B cell (primary cell): ENCODE data around the gene ANKRD28. TPM values are rescaled to one million over a fixed set of nuclear protein-coding genes. Genes with fewer than 3 reads are reported as not detected.
A peak's percentile ranks its signal among the peaks of the same experiment; 100 is the strongest.

Source experiments
- ATAC-seq: fragments of 200-7000 bp; cut with Tn5 transposase; one replicate; pipeline ENCODE4 v1.10.0; 2021; ENCODE audit warnings: low read depth, mild to moderate bottlenecking, moderate number of reproducible peaks, moderate library complexity
- CTCF ChIA-PET: fragments of 350-600 bp; sonication (Branson Sonifier 250); formaldehyde crosslinking; loops from one replicate; lab custom pipeline; 2021; ENCODE audit warnings: antibody characterized with exemption, inconsistent platforms; lab: Charles Lee
- POLR2A ChIA-PET: fragments of 350-600 bp; sonication (Branson Sonifier 250); formaldehyde crosslinking; loops from one replicate; lab custom pipeline; 2021; ENCODE audit warnings: antibody characterized with exemption; lab: Charles Lee
- DNase-seq: peaks from one replicate; pipeline ENCODE4 v3.0.0; 2013
- H2AFZ ChIP-seq: 2 replicates; pipeline ENCODE4 v1.6.1; 2012; ENCODE audit warnings: mild to moderate bottlenecking, low read depth, low read length; ENCODE audit not compliant: insufficient read depth, poor library complexity, severe bottlenecking
- H3K27ac ChIP-seq, 2 donors: 1 replicate in 1 of 2; 2 replicates in 1 of 2; pipeline ENCODE4 v1.5.1; 2012 to 2013; ENCODE audit warnings: low read length in 2 of 2, mild to moderate bottlenecking in 2 of 2, moderate library complexity in 1 of 2
- H3K27me3 ChIP-seq, 4 experiments: fragments of 200-600 bp in 1 of 4; sonication (generic) in 1 of 4; replicated peaks in 1 of 4; 1 replicate in 2 of 4; 2 replicates in 2 of 4; pipeline versions ENCODE4 v1.6.1 to v1.7.0; 2013 to 2016; ENCODE audit warnings: low read length in 3 of 4, mild to moderate bottlenecking in 2 of 4, mixed read lengths in 1 of 4, moderate library complexity in 1 of 4; ENCODE audit not compliant: insufficient read depth in 4 of 4, control insufficient read depth in 3 of 4; ENCODE audit errors: control extremely low read depth in 1 of 4
- H3K36me3 ChIP-seq, 2 experiments: replicated peaks in 1 of 2; 1 replicate in 1 of 2; 2 replicates in 1 of 2; pipeline versions ENCODE4 v1.6.1 to v1.7.1; 2013; ENCODE audit warnings: low read length in 1 of 2; ENCODE audit not compliant: insufficient read depth in 2 of 2, control insufficient read depth in 1 of 2; ENCODE audit errors: control extremely low read depth in 1 of 2, extremely low read depth in 1 of 2
- H3K4me1 ChIP-seq, 2 donors: fragments of 200-600 bp in 1 of 2; sonication (generic) in 1 of 2; 1 replicate in 1 of 2; 2 replicates in 1 of 2; pipeline versions ENCODE4 v1.5.1 to v1.6.1; 2013 to 2017; ENCODE audit warnings: low read length in 2 of 2; ENCODE audit not compliant: control insufficient read depth in 2 of 2, insufficient read depth in 2 of 2
- H3K4me2 ChIP-seq: replicated peaks from 2 replicates; pipeline ENCODE3; 2012; ENCODE audit warnings: mild to moderate bottlenecking, low read depth, low read length; ENCODE audit not compliant: poor library complexity, severe bottlenecking
- H3K4me3 ChIP-seq, 5 experiments: fragments of 200-600 bp in 1 of 5; sonication (generic) in 1 of 5; 1 replicate in 3 of 5; 2 replicates in 2 of 5; pipeline versions ENCODE4 v1.5.1 to v1.7.0; 2011 to 2016; ENCODE audit warnings: low read length in 4 of 5, mild to moderate bottlenecking in 4 of 5, low read depth in 2 of 5, control low read depth in 1 of 5, moderate library complexity in 1 of 5; ENCODE audit not compliant: insufficient read depth in 1 of 5; ENCODE audit errors: control extremely low read depth in 1 of 5, extremely low read depth in 1 of 5
- H3K79me2 ChIP-seq: fragments of 200-600 bp; sonication (generic); one replicate; pipeline ENCODE4 v1.6.0; 2016; ENCODE audit warnings: low read length; ENCODE audit not compliant: control insufficient read depth, insufficient read depth
- H3K9ac ChIP-seq: fragments of 200-600 bp; sonication (generic); 2 replicates; pipeline ENCODE4 v1.6.1; 2017; ENCODE audit warnings: mild to moderate bottlenecking, low read length, moderate library complexity
- H3K9me3 ChIP-seq, 3 donors: one replicate each; pipeline versions ENCODE4 v1.6.1 to v1.7.1; 2013; ENCODE audit warnings: low read length in 2 of 3; ENCODE audit not compliant: control insufficient read depth in 2 of 3, insufficient read depth in 1 of 3; ENCODE audit errors: control extremely low read depth in 1 of 3
- H4K20me1 ChIP-seq: 2 replicates; pipeline ENCODE4 v1.6.0; 2012; ENCODE audit warnings: mild to moderate bottlenecking, low read length; ENCODE audit not compliant: insufficient read depth, control insufficient read depth, poor library complexity, severe bottlenecking
- H3K27ac Mint-ChIP-seq: one replicate; pipeline ENCODE4 v1.8.0; 2021; ENCODE audit warnings: mixed read lengths
- H3K27me3 Mint-ChIP-seq: one replicate; pipeline ENCODE4 v1.8.0; 2021; ENCODE audit warnings: mixed read lengths
- H3K4me1 Mint-ChIP-seq: one replicate; pipeline ENCODE4 v1.8.0; 2021; ENCODE audit warnings: mixed read lengths
- H3K4me3 Mint-ChIP-seq: one replicate; pipeline ENCODE4 v1.8.0; 2021; ENCODE audit warnings: mixed read lengths
- H3K9me3 Mint-ChIP-seq: one replicate; pipeline ENCODE4 v1.8.0; 2022; ENCODE audit warnings: mixed read lengths; ENCODE audit not compliant: insufficient read depth
- CTCF ChIP-seq: fragments of 200-600 bp; IDR thresholded peaks from one replicate; pipeline ENCODE4 v1.8.0; 2022; ENCODE audit warnings: antibody characterized with exemption, mild to moderate bottlenecking
- EZH2 ChIP-seq: IDR thresholded peaks from 2 replicates; pipeline ENCODE4 v1.6.1; 2012; ENCODE audit warnings: borderline replicate concordance, low read depth, mild to moderate bottlenecking, moderate library complexity, low read length; ENCODE audit not compliant: insufficient read depth, poor library complexity, severe bottlenecking
- WGBS: methylation state at CpG from one replicate; pipeline ENCODE4 v1.1.5; 2013; ENCODE audit warnings: missing lambda C conversion rate; ENCODE audit not compliant: insufficient coverage; 5-methylcytosine and 5-hydroxymethylcytosine counted together
- intact Hi-C: fragments of 100-400 bp; cut with micrococcal nuclease; formaldehyde crosslinking; loops from one replicate; pipeline ENCODE4 v1.10.0; 2022
- polyA plus RNA-seq: library from polyadenylated mRNA; depleted of rRNA; stranded (reverse); fragments of >200 nt; gene quantifications from 2 replicates; pipeline ENCODE4 v1.2.3, GENCODE V29; 2012
- total RNA-seq, 2 donors: library from RNA; stranded (reverse); fragments of 120-200 nt in 1 of 2; gene quantifications; 1 replicate in 1 of 2; 2 replicates in 1 of 2; pipeline versions ENCODE4 v1.2.3 to v1.2.4, GENCODE V29; 2013 to 2022

ANKRD28 gene
- total and polyA plus RNA-seq, 2 donors (not counting 1 experiment from before 2014, with no cell fraction given): 20.7 to 37.4 TPM

GRCh38 chr3:15812183-15812582, 14.4 kb upstream of the ANKRD28 start:
- Histone ChIP-seq H3K36me3 (no peaks in the 10 kb centered on the region), H3K4me2 (no peak overlapping the region), H2AFZ (no peak overlapping the region), H4K20me1 (no peaks in the 10 kb centered on the region), H3K4me3 (no peak overlapping the region), H3K27ac (no peak overlapping the region), H3K27me3 (no peaks in the 10 kb centered on the region), H3K9ac (no peak overlapping the region), H3K79me2 (peaks cover 36% of the 10 kb centered on the region), H3K9me3 (no peaks in the 10 kb centered on the region), H3K4me1 (peaks cover 6 to 7% of the 10 kb centered on the region in 2 donors)
- ATAC-seq (no peak), DNase-seq (peak; percentile 54)
- intact Hi-C loops: loop anchor here (1.0 to 5.0 kb wide), 2 partner anchors 35 to 182 kb away; no protein-coding TSS in a partner anchor
- no peak overlapping the region for H3K4me3 Mint-ChIP-seq
- peaks cover 12% of the 10 kb centered on the region for H3K4me1 Mint-ChIP-seq
- TF ChIP-seq EZH2: no peak
- peak; percentile 75 for TF ChIP-seq CTCF
- WGBS: no CpG with 5 or more reads among the region's 1 CpG
- ChIA-PET CTCF (interaction anchor here (0.6 to 6.9 kb wide), 12 partner anchors 10 to 610 kb away, joined by 3 to 87 read pairs (median 8); partner anchors contain the start of gene ANKRD28), POLR2A (no interaction called here)
- no peaks in the 10 kb centered on the region for H3K9me3 Mint-ChIP-seq
- H3K27ac Mint-ChIP-seq: no peak overlapping the region
- H3K27me3 Mint-ChIP-seq: no peaks in the 10 kb centered on the region

DNA sequence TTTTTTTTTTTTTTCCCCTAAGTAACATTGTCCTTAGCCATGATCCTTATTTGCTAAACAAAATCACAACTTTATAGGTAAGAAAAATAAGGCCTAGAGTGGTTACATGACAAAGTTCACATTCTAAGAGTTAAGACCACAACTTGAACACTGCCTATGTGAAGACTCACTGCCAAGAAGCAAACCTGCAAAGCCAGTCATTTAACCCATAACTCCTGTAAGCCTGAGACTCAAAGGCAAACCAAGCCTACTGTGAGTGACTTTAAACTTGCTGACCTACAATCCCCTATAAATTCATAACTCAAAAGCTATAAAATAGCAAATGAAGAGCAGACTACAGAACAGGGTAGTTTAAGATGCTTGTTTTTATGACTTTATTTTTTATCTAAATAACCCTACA, 12.9 kb upstream of the ANKRD28 start:
- Mint-ChIP-seq H3K27me3 (no peaks in the 10 kb centered on the region), H3K27ac (no peak overlapping the region), H3K9me3 (no peaks in the 10 kb centered on the region), H3K4me3 (no peak overlapping the region), H3K4me1 (peaks cover 17% of the 10 kb centered on the region)
- intact Hi-C loops: loop anchor here (5.0 kb wide), 1 partner anchor 33 kb away; no protein-coding TSS in a partner anchor
- Histone ChIP-seq H3K36me3 (no peaks in the 10 kb centered on the region), H3K9me3 (no peaks in the 10 kb centered on the region), H2AFZ (no peak overlapping the region), H3K4me3 (no peak overlapping the region), H3K9ac (no peak overlapping the region), H3K4me2 (no peak overlapping the region), H3K4me1 (peaks cover 8 to 9% of the 10 kb centered on the region in 2 donors), H3K27ac (no peak overlapping the region), H4K20me1 (no peaks in the 10 kb centered on the region), H3K79me2 (peaks cover 31% of the 10 kb centered on the region), H3K27me3 (no peaks in the 10 kb centered on the region)
- no peak for TF ChIP-seq EZH2
- no peak for TF ChIP-seq CTCF
- CTCF ChIA-PET: interaction anchor here (1.4 to 6.9 kb wide), 5 partner anchors 9 to 608 kb away, joined by 3 to 87 read pairs (median 20); partner anchors contain the start of gene ANKRD28
- DNase-seq (no peak), ATAC-seq (no peak)
- POLR2A ChIA-PET: no interaction called here
